GM19463 (cell line): ENCODE measurements around the gene HMGB2.

Experiments
- ATAC-seq: cut with Tn5 transposase; IDR thresholded peaks from one replicate; pipeline ENCODE4 v1.9.1; 2021; ENCODE audit warnings: mild to moderate bottlenecking, moderate library complexity; ENCODE audit not compliant: unreplicated experiment

Gene HMGB2

GRCh38 chr4:173334891-173335752, 964 bp upstream of the HMGB2 start:
- ATAC-seq, result peak; percentile 33

GRCh38 chr4:173333658-173334084, 487 bp downstream of the HMGB2 start:
- peak; percentile 4 for ATAC-seq

GRCh38 chr4:173332963-173333657, 1.0 kb downstream of the HMGB2 start:
- ATAC-seq, result no peak

- no peak for ATAC-seq
These were observed 2.1 kb downstream of the HMGB2 start for GRCh38 chr4:173332021-173332487.

- ATAC-seq, result no peak
These were observed 3.6 kb downstream of the HMGB2 start for GRCh38 chr4:173330590-173330989.

GRCh38 chr4:173328236-173328901, 5.8 kb downstream of the HMGB2 start:
- ATAC-seq, result no peak

- ATAC-seq, result no peak
These were observed 9.0 kb downstream of the HMGB2 start for GRCh38 chr4:173325007-173325736.

- ATAC-seq, result no peak
These were observed 14.5 kb downstream of the HMGB2 start for GRCh38 chr4:173319696-173320095.

- ATAC-seq, result no peak
These were observed 15.4 kb downstream of the HMGB2 start for GRCh38 chr4:173318648-173319211.

- ATAC-seq, result no peak
These were observed 15.9 kb downstream of the HMGB2 start for GRCh38 chr4:173318240-173318639.

GRCh38 chr4:173317004-173317403, 17.2 kb downstream of the HMGB2 start:
- ATAC-seq, result no peak

- ATAC-seq, result no peak
These were observed 18.1 kb downstream of the HMGB2 start for GRCh38 chr4:173316060-173316459.

- ATAC-seq, result no peak
These were observed 19.4 kb downstream of the HMGB2 start for GRCh38 chr4:173314715-173315114.

- ATAC-seq, result no peak
These were observed 22.8 kb downstream of the HMGB2 start for GRCh38 chr4:173311368-173311767.

- ATAC-seq, result no peak
These were observed 26.4 kb downstream of the HMGB2 start for GRCh38 chr4:173307778-173308177.

GRCh38 chr4:173301518-173302201, 32.5 kb downstream of the HMGB2 start:
- ATAC-seq, result peak; percentile 64

- no peak for ATAC-seq
These were observed 39.7 kb downstream of the HMGB2 start for GRCh38 chr4:173294444-173294843.

GRCh38 chr4:173293663-173294062, 40.5 kb downstream of the HMGB2 start:
- no peak for ATAC-seq

- ATAC-seq, result no peak
These were observed 42.3 kb downstream of the HMGB2 start for GRCh38 chr4:173291899-173292298.

- ATAC-seq, result no peak
These were observed 44.8 kb downstream of the HMGB2 start for GRCh38 chr4:173289353-173289727.
